ENCODE results near the gene KCNE4. TPM values are rescaled to one million over a fixed set of nuclear protein-coding genes. Genes with fewer than 3 reads are reported as not detected.

KCNE4 gene
- total RNA-seq, 1 donor from 2014 or later = not detected

DNA sequence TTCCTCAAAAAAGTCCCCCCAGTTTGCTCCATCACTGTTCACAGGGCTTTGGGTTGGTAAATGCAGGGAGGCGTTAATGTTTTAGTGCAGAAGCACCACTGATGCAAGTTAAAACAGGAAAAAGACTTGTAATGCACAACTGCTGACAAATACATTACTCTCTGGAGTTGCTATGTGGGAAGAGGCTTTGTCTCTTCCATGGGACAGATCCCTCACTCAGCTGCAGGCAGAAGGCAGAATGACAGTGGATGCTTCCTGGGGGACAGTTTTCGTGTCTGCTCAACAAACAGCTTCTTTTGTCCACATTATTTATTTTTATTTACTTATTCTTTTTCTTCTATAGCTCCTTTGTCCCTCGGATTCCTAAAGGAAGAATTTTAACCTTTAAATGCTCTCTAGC, 22.7 kb upstream of the KCNE4 start:
- no peak for DNase-seq (ENCODE audit: low read depth)
- TF ChIP-seq, protein P1, sequence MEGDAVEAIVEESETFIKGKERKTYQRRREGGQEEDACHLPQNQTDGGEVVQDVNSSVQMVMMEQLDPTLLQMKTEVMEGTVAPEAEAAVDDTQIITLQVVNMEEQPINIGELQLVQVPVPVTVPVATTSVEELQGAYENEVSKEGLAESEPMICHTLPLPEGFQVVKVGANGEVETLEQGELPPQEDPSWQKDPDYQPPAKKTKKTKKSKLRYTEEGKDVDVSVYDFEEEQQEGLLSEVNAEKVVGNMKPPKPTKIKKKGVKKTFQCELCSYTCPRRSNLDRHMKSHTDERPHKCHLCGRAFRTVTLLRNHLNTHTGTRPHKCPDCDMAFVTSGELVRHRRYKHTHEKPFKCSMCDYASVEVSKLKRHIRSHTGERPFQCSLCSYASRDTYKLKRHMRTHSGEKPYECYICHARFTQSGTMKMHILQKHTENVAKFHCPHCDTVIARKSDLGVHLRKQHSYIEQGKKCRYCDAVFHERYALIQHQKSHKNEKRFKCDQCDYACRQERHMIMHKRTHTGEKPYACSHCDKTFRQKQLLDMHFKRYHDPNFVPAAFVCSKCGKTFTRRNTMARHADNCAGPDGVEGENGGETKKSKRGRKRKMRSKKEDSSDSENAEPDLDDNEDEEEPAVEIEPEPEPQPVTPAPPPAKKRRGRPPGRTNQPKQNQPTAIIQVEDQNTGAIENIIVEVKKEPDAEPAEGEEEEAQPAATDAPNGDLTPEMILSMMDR (conservative IDR thresholded peaks at IDR 0.05; ENCODE audit: low read depth, low read length) = no peak

DNA sequence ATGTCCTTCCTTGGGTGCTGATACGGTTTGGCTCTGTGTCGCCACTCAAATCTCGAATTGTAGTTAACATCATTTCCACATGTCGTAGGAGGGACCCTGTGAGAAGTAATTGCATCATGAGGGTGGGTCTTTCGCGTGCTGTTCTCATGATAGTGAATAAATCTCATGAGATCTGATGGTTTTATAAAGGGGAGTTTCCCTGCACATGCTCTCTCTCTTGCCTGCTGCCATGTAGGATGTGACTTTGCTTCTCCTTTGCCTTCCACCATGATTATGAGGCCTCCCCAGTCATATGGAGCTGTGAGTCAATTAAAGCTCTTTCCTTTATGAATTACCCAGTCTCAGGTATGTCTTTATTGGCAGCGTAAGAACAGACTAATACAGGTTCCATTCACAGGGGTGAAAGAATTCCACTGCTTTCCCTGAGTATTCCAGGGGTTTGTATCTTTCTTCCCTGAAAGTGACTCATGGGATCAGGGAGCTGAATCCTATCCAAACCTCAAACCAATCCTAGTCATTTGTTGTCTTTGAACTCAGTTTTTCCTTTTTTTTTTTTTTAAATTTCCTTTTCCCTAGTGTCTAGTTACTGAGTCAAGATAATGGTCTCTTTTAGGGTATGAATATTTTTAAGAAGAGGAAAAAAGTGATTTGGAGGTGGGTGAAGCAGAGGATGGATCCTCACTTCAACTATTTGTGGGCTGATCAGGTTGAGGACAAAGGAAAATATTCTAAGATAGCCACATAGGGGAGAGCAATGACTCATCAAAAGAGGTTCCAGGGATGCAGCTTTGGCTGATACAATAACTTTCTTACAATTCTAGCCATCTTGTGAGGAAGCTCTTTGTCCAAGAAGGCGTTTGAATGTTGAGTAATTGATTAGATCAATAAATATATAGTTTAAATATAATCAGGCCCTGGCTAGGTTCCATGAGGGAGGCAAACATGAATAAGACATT, 19.5 kb upstream of the KCNE4 start:
- no peak overlapping the region for H3K4me3 ChIP-seq (ENCODE audit: low read depth, low read length)
- TF ChIP-seq, protein P1 (conservative IDR thresholded peaks at IDR 0.05; ENCODE audit: low read depth, low read length) = no peak
- no peak for DNase-seq (ENCODE audit: low read depth)

More for the DNA sequence above, 22.7 kb upstream of the KCNE4 start:
- H3K4me3 ChIP-seq (ENCODE audit: low read depth, low read length) = no peak overlapping the region

DNA sequence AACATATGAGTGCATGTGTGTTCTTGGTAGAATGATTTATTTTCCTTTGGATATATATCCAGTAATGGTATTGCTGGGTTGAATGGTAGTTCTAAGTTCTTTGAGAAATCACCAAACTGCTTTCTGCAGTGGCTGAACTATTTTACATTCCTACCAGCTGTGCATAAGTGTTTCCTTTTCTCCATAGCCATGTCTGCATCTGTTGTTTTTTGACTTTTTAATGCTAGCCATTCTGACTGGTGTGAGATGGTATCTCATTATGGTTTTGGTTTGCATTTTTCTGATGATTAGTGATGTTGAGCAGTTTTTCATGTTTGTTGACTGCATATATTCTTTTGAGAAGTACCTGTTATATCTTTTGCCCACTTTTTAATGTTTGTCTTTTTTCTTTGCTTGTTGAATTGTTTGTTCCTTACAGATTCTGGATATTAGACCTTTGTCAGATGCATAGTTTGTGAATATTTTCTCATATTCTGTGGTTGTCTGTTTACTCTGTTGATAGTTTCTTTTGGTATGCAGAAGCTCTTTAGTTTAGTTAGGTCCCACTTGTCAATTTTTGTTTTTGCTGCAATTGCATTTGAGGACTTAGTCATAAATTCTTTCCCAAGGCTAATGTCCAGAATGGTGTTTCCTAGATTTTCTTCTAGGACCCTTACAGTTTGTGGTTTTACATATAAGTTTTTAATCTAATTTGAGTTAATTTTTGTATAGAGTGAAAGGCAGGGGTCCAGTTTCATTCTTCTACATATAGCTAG, 17.6 kb upstream of the KCNE4 start:
- no peak overlapping the region for H3K4me3 ChIP-seq (ENCODE audit: low read depth, low read length)
- TF ChIP-seq, protein P1 (conservative IDR thresholded peaks at IDR 0.05; ENCODE audit: low read depth, low read length) = no peak
- no peak for DNase-seq (ENCODE audit: low read depth)

DNA sequence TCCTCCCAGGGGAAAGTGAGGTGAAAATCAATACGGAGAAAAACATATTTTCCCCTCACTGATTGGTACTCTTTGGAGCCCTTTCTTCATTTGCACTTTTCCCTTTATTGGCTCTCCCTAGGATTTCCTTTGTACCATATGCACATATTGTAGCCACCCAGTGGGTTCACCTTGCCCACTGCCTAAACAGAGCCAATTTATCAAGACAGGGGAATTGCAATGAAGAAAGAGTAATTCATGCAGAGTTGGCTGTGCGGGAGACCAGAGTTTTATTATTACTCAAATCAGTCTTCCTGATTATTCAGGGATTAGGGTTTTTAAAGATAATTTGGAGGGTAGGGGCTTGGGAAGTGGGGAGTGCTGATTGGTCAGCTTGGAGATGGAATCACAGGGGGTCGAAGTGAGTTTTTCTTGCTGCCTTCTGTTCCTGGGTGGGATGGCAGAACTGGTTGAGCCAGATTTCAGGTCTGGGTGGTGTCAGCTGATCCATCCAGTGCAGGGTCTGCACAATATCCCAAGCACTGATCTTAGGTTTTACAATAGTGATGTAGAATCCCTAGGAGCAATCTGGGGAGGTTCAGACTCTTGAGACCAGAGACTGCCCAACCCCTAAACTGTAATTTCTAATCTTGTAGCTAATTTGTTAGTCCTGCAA, 15.1 kb upstream of the KCNE4 start:
- TF ChIP-seq, protein P1 (conservative IDR thresholded peaks at IDR 0.05; ENCODE audit: low read depth, low read length) = no peak
- no peak for DNase-seq (ENCODE audit: low read depth)

DNA sequence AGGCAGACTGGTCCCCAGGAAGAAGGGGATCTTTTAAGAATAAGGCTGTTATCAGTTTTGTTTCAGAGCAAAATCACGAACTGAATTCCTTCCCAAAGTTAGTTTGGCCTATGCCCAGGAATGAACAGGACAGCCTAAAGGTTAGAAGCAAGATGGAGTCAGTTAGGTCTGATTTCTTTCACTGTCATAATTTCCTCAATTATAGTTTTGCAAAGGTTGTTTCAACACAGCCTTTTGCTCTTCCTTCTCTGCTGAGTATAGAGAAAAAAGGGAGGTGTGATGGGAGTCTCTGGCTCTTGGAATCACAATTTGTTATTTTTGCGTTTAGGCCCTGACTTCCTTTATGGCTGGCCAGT, 14.6 kb upstream of the KCNE4 start:
- no peak for DNase-seq (ENCODE audit: low read depth)
- TF ChIP-seq, protein P1 (conservative IDR thresholded peaks at IDR 0.05; ENCODE audit: low read depth, low read length) = no peak

More for the DNA sequence above, 15.1 kb upstream of the KCNE4 start:
- H3K4me3 ChIP-seq (ENCODE audit: low read depth, low read length) = no peak overlapping the region

DNA sequence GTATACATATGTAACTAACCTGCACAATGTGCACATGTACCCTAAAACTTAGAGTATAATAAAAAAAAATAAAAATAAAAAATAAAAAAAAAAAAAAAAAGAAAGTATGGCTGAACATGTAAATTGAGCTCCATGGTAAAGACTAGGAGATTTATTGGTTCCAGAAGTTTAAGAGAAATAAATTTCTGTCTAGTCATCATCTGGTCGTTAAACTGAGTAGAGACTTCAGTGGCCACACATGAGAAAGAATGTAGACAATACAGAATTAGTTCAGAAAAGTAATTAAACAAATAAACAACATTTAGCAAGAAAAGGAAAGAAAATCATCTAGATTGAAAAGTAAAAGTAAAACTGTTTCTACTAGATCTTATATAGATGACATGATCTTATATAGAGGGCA, 12.4 kb upstream of the KCNE4 start:
- no peak overlapping the region for H3K4me3 ChIP-seq (ENCODE audit: low read depth, low read length)
- TF ChIP-seq, protein P1 (conservative IDR thresholded peaks at IDR 0.05; ENCODE audit: low read depth, low read length) = no peak
- no peak for DNase-seq (ENCODE audit: low read depth)

More for the DNA sequence above, 14.6 kb upstream of the KCNE4 start:
- H3K4me3 ChIP-seq (ENCODE audit: low read depth, low read length) = no peak overlapping the region

Measured in epithelial cell of proximal tubule (primary cell).